ENCODE results near the gene CADPS2. TPM values are rescaled to one million over a fixed set of nuclear protein-coding genes. Genes with fewer than 3 reads are reported as not detected.

The CADPS2 gene
- total and polyA plus RNA-seq, 2 donors (not counting 3 experiments of a cell fraction or from before 2014, with no cell fraction given), result 9.5 to 22.6 TPM

DNA sequence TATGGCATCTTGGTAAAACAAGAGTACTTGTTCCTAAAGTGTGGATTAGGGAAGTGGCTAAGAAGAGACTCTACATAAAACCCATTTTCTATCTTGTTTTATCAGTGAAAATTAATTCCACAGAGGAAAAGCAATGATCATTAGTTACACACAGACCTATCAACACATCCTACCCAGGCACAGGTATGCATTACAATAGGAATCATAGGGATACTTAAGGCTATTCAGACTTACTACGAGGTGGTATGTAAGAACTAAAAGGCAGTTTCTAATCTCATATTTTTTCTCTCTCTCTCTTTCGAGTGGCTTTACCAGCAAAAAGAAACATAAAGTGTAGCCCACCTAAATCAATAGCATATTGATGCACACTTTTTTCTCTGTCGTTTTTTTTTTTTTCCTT lies 415.4 kb downstream of the CADPS2 start:
- Histone ChIP-seq H4K20me1 (replicated peaks; ENCODE audit: control insufficient read depth, extremely low read depth, insufficient read depth, low read length) (no peaks in the 10 kb centered on the region), H2AFZ (ENCODE audit: low read depth, low read length) (no peak overlapping the region), H3K79me2 (ENCODE audit: control insufficient read depth, insufficient read depth, low read length) (no peaks in the 10 kb centered on the region), H3K27ac (ENCODE audit: insufficient read depth, low read depth, low read length) (no peak overlapping the region), H3K27me3 (ENCODE audit: control insufficient read depth in 2 of 2, insufficient read depth in 2 of 2, low read length in 2 of 2) (no peaks in the 10 kb centered on the region), H3K4me1 (ENCODE audit: control insufficient read depth, extremely low read depth, insufficient read depth, low read length) (no peaks in the 10 kb centered on the region), H3K4me3 (replicated peaks in 1 of 3; ENCODE audit: insufficient read depth in 1 of 3, low read depth in 1 of 3, low read length in 3 of 3) (no peak overlapping the region), H3K9me1 (replicated peaks; ENCODE audit: control insufficient read depth, extremely low read depth, insufficient read depth, low read length) (no peaks in the 10 kb centered on the region), H3K9ac (replicated peaks; ENCODE audit: extremely low read depth, insufficient read depth, low read length) (no peak overlapping the region), H3K9me3 (replicated peaks; ENCODE audit: control insufficient read depth, insufficient read depth, low read length) (no peaks in the 10 kb centered on the region), H3K36me3 (ENCODE audit: control insufficient read depth in 2 of 2, extremely low read depth in 1 of 2, insufficient read depth in 2 of 2, low read length in 2 of 2) (no peaks in the 10 kb centered on the region), H3K4me2 (ENCODE audit: insufficient read depth, low read length) (no peak overlapping the region)
- dilution Hi-C loops (cut with MboI; ENCODE audit: extremely low pct_ligation_motif_present, low sequenced_read_pairs), result no loop called here
- FAIRE-seq (no peak), DNase-seq (ENCODE audit: low read depth, low spot score) (no peak)
- intact Hi-C loops (cut with micrococcal nuclease), result no loop called here
- ChIA-PET POLR2A (no interaction called here), CTCF (no interaction called here)
- no TSS peak for BruUV-seq (replicated peaks)
- TF ChIP-seq, protein P1, sequence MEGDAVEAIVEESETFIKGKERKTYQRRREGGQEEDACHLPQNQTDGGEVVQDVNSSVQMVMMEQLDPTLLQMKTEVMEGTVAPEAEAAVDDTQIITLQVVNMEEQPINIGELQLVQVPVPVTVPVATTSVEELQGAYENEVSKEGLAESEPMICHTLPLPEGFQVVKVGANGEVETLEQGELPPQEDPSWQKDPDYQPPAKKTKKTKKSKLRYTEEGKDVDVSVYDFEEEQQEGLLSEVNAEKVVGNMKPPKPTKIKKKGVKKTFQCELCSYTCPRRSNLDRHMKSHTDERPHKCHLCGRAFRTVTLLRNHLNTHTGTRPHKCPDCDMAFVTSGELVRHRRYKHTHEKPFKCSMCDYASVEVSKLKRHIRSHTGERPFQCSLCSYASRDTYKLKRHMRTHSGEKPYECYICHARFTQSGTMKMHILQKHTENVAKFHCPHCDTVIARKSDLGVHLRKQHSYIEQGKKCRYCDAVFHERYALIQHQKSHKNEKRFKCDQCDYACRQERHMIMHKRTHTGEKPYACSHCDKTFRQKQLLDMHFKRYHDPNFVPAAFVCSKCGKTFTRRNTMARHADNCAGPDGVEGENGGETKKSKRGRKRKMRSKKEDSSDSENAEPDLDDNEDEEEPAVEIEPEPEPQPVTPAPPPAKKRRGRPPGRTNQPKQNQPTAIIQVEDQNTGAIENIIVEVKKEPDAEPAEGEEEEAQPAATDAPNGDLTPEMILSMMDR (IDR thresholded peaks at IDR 0.05; ENCODE audit: extremely low read depth in 1 of 2, insufficient read depth in 1 of 2, low read depth in 1 of 2, low read length in 2 of 2), result no peak
- TF ChIP-seq POLR2A (IDR thresholded peaks at IDR 0.05; ENCODE audit: low read depth, low read length), result no peak
- TF ChIP-seq, protein P2, sequence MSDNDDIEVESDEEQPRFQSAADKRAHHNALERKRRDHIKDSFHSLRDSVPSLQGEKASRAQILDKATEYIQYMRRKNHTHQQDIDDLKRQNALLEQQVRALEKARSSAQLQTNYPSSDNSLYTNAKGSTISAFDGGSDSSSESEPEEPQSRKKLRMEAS (IDR thresholded peaks at IDR 0.05; ENCODE audit: insufficient read depth, insufficient read length), result no peak
- TF ChIP-seq FOS (IDR thresholded peaks at IDR 0.05; ENCODE audit: borderline replicate concordance, insufficient read depth, low read length), result no peak
- no peak for TF ChIP-seq GATA2 (IDR thresholded peaks at IDR 0.05; ENCODE audit: insufficient read depth, insufficient read length, low read depth, low read length)
- TF ChIP-seq JUN (IDR thresholded peaks at IDR 0.05; ENCODE audit: borderline replicate concordance, insufficient read depth, insufficient read length, low read depth), result no peak
- no peak for TF ChIP-seq POLR2AphosphoS5 (IDR thresholded peaks at IDR 0.05; ENCODE audit: insufficient read depth, low read depth, low read length)
- no peak for TF ChIP-seq MYC (IDR thresholded peaks at IDR 0.05; ENCODE audit: low read depth, low read length)
- TF ChIP-seq EZH2 (IDR thresholded peaks at IDR 0.05; ENCODE audit: borderline replicate concordance, low read depth, low read length, severe bottlenecking), result no peak
